HG03095 (cell line): Measurements from ENCODE around the gene RNASE3.
"Not testable (repeated sequence)": the region's sequence is repeated elsewhere in the genome, so short reads cannot be mapped to it uniquely, and the experiment has no call there.

ENCODE experiments used
- ATAC-seq: cut with Tn5 transposase; IDR thresholded peaks from one replicate; pipeline ENCODE4 v1.9.1; 2021; ENCODE audit warnings: moderate library complexity; ENCODE audit not compliant: unreplicated experiment

RNASE3 gene

GRCh38 chr14:20910822-20911221, 19.6 kb downstream of the RNASE3 start:
- ATAC-seq = not testable (repeated sequence)

GRCh38 chr14:20919038-20919756, 28.0 kb downstream of the RNASE3 start:
- not testable (repeated sequence) for ATAC-seq

- ATAC-seq = not testable (repeated sequence)
Observed at GRCh38 chr14:20923766-20924297, 32.6 kb downstream of the RNASE3 start.

GRCh38 chr14:20934148-20934762, 43.1 kb downstream of the RNASE3 start:
- no peak for ATAC-seq

GRCh38 chr14:20935303-20935984, 44.3 kb downstream of the RNASE3 start:
- ATAC-seq = no peak
